Natural killer cell (primary cell): Measurements from ENCODE around the gene DISC1. TPM values are rescaled to one million over a fixed set of nuclear protein-coding genes. Genes with fewer than 3 reads are reported as not detected.

ENCODE experiments used
- ATAC-seq, 3 donors: fragments of 150-1000 bp in 2 of 3; fragments of 200-7000 bp in 1 of 3; cut with Tn5 transposase; 1 replicate in 1 of 3; 2 replicates in 2 of 3; pipeline ENCODE4 v1.10.0; 2021; ENCODE audit warnings: mild to moderate bottlenecking in 2 of 3, moderate library complexity in 2 of 3
- DNase-seq, 2 donors: peaks; one replicate each; pipeline versions ENCODE4 v3.0.0 to v3.0.0-alpha.2; 2013 to 2021; ENCODE audit warnings: mixed read lengths in 1 of 2
- H3K27ac ChIP-seq: one replicate; pipeline ENCODE4 v1.5.1; 2013; ENCODE audit warnings: mild to moderate bottlenecking, low read length
- H3K27me3 ChIP-seq: one replicate; pipeline ENCODE4 v1.6.1; 2013; ENCODE audit warnings: low read length; ENCODE audit not compliant: control insufficient read depth, insufficient read depth
- H3K36me3 ChIP-seq: one replicate; pipeline ENCODE4 v1.6.1; 2013; ENCODE audit warnings: low read length; ENCODE audit not compliant: control insufficient read depth, insufficient read depth
- H3K4me1 ChIP-seq: one replicate; pipeline ENCODE4 v1.6.1; 2013; ENCODE audit warnings: low read length; ENCODE audit not compliant: control insufficient read depth, insufficient read depth
- H3K4me3 ChIP-seq: one replicate; pipeline ENCODE4 v1.5.1; 2013; ENCODE audit warnings: low read length
- H3K9me3 ChIP-seq: one replicate; pipeline ENCODE4 v1.6.1; 2013; ENCODE audit warnings: low read length; ENCODE audit not compliant: control insufficient read depth, insufficient read depth
- H3K27ac Mint-ChIP-seq, 2 donors: one replicate each; pipeline ENCODE4 v1.8.0; 2022; ENCODE audit warnings: mild to moderate bottlenecking in 2 of 2, mixed read lengths in 2 of 2, moderate library complexity in 1 of 2
- H3K27me3 Mint-ChIP-seq, 2 donors: one replicate each; pipeline ENCODE4 v1.8.0; 2022; ENCODE audit warnings: low read depth in 2 of 2, mixed read lengths in 2 of 2
- H3K36me3 Mint-ChIP-seq: one replicate; pipeline ENCODE4 v1.8.0; 2022; ENCODE audit warnings: mixed read lengths
- H3K4me1 Mint-ChIP-seq, 2 donors: one replicate each; pipeline ENCODE4 v1.8.0; 2022; ENCODE audit warnings: mixed read lengths in 2 of 2
- H3K4me3 Mint-ChIP-seq: one replicate; pipeline ENCODE4 v1.8.0; 2022; ENCODE audit warnings: mild to moderate bottlenecking, moderate library complexity, mixed read lengths
- H3K9me3 Mint-ChIP-seq, 2 donors: one replicate each; pipeline ENCODE4 v1.8.0; 2022; ENCODE audit warnings: mixed read lengths in 2 of 2
- CTCF ChIP-seq: fragments of 200-600 bp; IDR thresholded peaks from one replicate; pipeline ENCODE4 v1.8.0; 2022; ENCODE audit warnings: antibody characterized with exemption
- WGBS: methylation state at CpG from one replicate; pipeline ENCODE4 v1.1.7; 2013; ENCODE audit warnings: missing lambda C conversion rate; ENCODE audit not compliant: insufficient coverage; 5-methylcytosine and 5-hydroxymethylcytosine counted together
- intact Hi-C: fragments of 100-400 bp; cut with micrococcal nuclease; formaldehyde crosslinking; loops from one replicate; pipeline ENCODE4 v1.14.2; 2022
- total RNA-seq, 4 donors: library from RNA; stranded (reverse); fragments of 120-200 nt in 1 of 4; gene quantifications; one replicate each; pipeline versions ENCODE4 v1.2.3 to v1.2.4, GENCODE V29; 2013 to 2022

The DISC1 gene
- total RNA-seq, 3 donors from 2014 or later (not counting 1 experiment from before 2014, with no cell fraction given), result 5.9 to 10.7 (median 9.7) TPM

GRCh38 chr1:231684356-231685244 is 58.0 kb downstream of the DISC1 start:
- H3K27ac ChIP-seq, result no peak overlapping the region
- 92% methylated on average over 13 of the region's 15 CpGs for whole genome bisulfite sequencing
- H3K36me3 ChIP-seq, result no peaks in the 10 kb centered on the region
- H3K9me3 Mint-ChIP-seq, result peaks cover 0 to 3% of the 10 kb centered on the region in 2 donors
- H3K4me1 ChIP-seq, result no peaks in the 10 kb centered on the region
- H3K9me3 ChIP-seq, result peaks cover 6% of the 10 kb centered on the region
- peaks cover 0 to 1% of the 10 kb centered on the region in 2 donors for H3K4me1 Mint-ChIP-seq
- H3K4me3 Mint-ChIP-seq, result no peak overlapping the region
- intact Hi-C loops, result no loop called here
- peaks cover 0 to 4% of the 10 kb centered on the region in 2 donors for H3K27me3 Mint-ChIP-seq
- no peak for ATAC-seq
- TF ChIP-seq CTCF, result no peak
- H3K36me3 Mint-ChIP-seq, result no peaks in the 10 kb centered on the region
- H3K27ac Mint-ChIP-seq, result no peak overlapping the region
- no peaks in the 10 kb centered on the region for H3K27me3 ChIP-seq
- DNase-seq, result no peak
- no peak overlapping the region for H3K4me3 ChIP-seq

- H3K27me3 ChIP-seq, result no peaks in the 10 kb centered on the region
Observed at GRCh38 chr1:231686384-231686783, 59.8 kb downstream of the DISC1 start.

GRCh38 chr1:231688989-231689388 is 62.4 kb downstream of the DISC1 start:
- 88% methylated on average over 4 of the region's 4 CpGs for WGBS
- Histone ChIP-seq H3K27me3 (no peaks in the 10 kb centered on the region), H3K27ac (no peak overlapping the region), H3K36me3 (no peaks in the 10 kb centered on the region), H3K9me3 (peaks cover 6% of the 10 kb centered on the region), H3K4me3 (no peak overlapping the region), H3K4me1 (no peaks in the 10 kb centered on the region)
- no peaks in the 10 kb centered on the region for H3K27me3 Mint-ChIP-seq
- H3K4me3 Mint-ChIP-seq, result no peak overlapping the region
- no peak for DNase-seq
- H3K27ac Mint-ChIP-seq, result no peak overlapping the region
- no peaks in the 10 kb centered on the region for H3K36me3 Mint-ChIP-seq
- peaks cover 0 to 12% of the 10 kb centered on the region in 2 donors for H3K4me1 Mint-ChIP-seq
- peaks cover 0 to 3% of the 10 kb centered on the region in 2 donors for H3K9me3 Mint-ChIP-seq
- intact Hi-C loops, result no loop called here
- no peak for ATAC-seq
- TF ChIP-seq CTCF, result no peak

More at GRCh38 chr1:231686384-231686783, 59.8 kb downstream of the DISC1 start:
- H3K27me3 Mint-ChIP-seq, result peaks cover 0 to 4% of the 10 kb centered on the region in 2 donors
- no peak overlapping the region for H3K4me3 Mint-ChIP-seq
- DNase-seq, result no peak
- H3K36me3 Mint-ChIP-seq, result no peaks in the 10 kb centered on the region
- H3K36me3 ChIP-seq, result no peaks in the 10 kb centered on the region
- no peaks in the 10 kb centered on the region for H3K4me1 ChIP-seq
- no peak for ATAC-seq
- H3K4me1 Mint-ChIP-seq, result peaks cover 0 to 12% of the 10 kb centered on the region in 2 donors
- no peak overlapping the region for H3K27ac Mint-ChIP-seq
- H3K4me3 ChIP-seq, result no peak overlapping the region
- 92% methylated on average over 4 of the region's 4 CpGs for WGBS
- peaks cover 0 to 3% of the 10 kb centered on the region in 2 donors for H3K9me3 Mint-ChIP-seq
- H3K27ac ChIP-seq, result no peak overlapping the region
- peaks cover 6% of the 10 kb centered on the region for H3K9me3 ChIP-seq
- TF ChIP-seq CTCF, result no peak
- intact Hi-C loops, result no loop called here
